Measurements from ENCODE around the gene SLC4A2.
"Not testable (repeated sequence)": the region's sequence is repeated elsewhere in the genome, so short reads cannot be mapped to it uniquely, and the experiment has no call there.

The SLC4A2 gene

DNA sequence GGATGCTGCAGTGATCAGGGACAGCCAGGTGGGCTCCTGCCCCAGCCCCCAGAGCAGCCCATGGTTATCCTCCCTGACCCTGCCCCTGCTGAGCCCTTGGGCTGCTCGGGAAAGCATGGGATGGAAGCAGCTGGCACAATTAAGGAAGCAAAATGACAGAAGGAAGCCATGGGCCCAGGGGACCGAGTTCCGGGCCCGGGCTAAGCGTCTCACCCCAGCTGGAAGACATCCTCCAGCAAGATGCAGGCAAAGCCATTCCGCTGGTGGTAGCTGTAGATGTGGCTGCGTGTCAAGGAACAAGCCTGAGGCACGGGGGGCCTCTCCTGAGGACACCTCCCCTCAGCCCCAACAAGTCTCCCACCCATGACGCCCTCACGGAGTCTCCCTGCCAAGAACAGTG lies 36.2 kb upstream of the SLC4A2 start:
- TF ChIP-seq, protein P1, sequence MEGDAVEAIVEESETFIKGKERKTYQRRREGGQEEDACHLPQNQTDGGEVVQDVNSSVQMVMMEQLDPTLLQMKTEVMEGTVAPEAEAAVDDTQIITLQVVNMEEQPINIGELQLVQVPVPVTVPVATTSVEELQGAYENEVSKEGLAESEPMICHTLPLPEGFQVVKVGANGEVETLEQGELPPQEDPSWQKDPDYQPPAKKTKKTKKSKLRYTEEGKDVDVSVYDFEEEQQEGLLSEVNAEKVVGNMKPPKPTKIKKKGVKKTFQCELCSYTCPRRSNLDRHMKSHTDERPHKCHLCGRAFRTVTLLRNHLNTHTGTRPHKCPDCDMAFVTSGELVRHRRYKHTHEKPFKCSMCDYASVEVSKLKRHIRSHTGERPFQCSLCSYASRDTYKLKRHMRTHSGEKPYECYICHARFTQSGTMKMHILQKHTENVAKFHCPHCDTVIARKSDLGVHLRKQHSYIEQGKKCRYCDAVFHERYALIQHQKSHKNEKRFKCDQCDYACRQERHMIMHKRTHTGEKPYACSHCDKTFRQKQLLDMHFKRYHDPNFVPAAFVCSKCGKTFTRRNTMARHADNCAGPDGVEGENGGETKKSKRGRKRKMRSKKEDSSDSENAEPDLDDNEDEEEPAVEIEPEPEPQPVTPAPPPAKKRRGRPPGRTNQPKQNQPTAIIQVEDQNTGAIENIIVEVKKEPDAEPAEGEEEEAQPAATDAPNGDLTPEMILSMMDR (IDR thresholded peaks at IDR 0.05; ENCODE audit: control insufficient read depth, insufficient read depth, low read depth, low read length, missing control alignments): no peak
- no peak for DNase-seq (ENCODE audit: low read depth)
- H3K4me3 ChIP-seq (ENCODE audit: control insufficient read depth, low read depth, low read length): no peak overlapping the region

DNA sequence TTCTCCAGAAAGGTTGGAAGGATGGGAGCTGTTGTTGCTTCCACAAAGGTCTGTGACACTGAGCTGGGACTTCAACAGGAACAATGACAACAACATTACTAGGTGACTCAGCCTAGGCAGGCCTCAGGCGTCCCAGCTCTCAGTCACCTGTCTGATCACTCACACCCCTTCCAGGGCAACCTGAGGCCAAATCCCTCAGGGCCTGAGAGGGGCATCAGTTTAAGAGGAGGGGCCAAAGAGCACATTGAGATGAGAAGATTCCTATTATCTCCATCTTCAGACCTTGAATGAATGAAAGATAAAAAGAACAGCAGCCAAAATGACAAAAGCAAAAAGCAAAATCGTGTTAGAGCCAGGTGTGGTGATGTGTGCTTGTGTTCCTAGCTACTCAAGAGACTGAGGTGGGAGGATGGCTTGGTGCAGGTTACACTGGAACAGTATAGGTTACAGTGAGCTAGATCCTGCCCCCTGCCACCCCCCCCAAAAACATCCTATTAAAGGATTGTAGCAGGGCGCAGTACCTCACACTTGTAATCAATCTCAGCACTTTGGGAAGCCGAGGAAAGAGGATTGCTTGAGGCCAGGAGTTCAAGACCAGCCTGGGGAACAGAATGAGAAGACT lies 34.8 kb upstream of the SLC4A2 start, which contains the start of gene ATG9B:
ATG9B (minus strand) TSS at position 60 of the 622 bp plus-strand sequence. CDS start 71 bp downstream, outside the sequence.
- TF ChIP-seq, protein P1 (IDR thresholded peaks at IDR 0.05; ENCODE audit: control insufficient read depth, insufficient read depth, low read depth, low read length, missing control alignments): no peak
- no peak for DNase-seq (ENCODE audit: low read depth)
- no peak within 1 kb of the TSS for H3K4me3 ChIP-seq (ENCODE audit: control insufficient read depth, low read depth, low read length)

DNA sequence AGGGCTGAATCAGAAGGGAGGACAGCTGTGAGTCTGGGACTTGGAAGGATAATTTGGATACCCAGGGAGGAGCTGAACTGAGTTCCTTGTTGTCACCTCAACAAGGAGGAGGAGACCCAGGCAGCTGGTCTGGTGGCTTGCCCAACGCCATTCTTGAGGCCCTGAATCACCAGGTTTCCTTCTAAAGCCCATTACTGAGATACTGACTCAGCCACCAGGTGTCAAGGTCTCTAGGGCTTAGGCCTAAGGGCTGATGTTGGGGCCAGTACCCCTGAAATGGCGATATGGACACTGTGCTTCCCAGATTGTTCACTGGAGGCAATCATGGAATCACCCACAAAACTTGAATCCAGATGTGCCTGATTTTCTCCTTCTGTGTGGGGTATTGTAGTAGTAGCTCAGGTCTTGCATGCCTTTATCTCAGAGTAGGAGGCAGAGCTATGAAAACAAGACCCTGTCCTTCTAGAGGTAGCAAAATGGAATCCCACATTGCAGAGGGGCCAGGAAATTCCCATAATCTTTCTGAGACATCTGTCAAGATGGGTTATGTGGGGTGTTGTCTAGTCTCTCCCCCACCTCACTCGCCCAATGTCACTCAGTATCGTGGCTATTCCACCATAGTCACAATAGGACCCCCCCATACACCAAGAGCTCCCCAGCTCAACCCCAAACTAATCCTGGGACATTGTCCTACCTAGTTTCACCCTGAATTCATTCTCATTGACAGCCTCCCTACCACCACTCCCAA lies 33.3 kb upstream of the SLC4A2 start:
- TF ChIP-seq, protein P1 (IDR thresholded peaks at IDR 0.05; ENCODE audit: control insufficient read depth, insufficient read depth, low read depth, low read length, missing control alignments): no peak
- no peak overlapping the region for H3K4me3 ChIP-seq (ENCODE audit: control insufficient read depth, low read depth, low read length)
- DNase-seq (ENCODE audit: low read depth): no peak

DNA sequence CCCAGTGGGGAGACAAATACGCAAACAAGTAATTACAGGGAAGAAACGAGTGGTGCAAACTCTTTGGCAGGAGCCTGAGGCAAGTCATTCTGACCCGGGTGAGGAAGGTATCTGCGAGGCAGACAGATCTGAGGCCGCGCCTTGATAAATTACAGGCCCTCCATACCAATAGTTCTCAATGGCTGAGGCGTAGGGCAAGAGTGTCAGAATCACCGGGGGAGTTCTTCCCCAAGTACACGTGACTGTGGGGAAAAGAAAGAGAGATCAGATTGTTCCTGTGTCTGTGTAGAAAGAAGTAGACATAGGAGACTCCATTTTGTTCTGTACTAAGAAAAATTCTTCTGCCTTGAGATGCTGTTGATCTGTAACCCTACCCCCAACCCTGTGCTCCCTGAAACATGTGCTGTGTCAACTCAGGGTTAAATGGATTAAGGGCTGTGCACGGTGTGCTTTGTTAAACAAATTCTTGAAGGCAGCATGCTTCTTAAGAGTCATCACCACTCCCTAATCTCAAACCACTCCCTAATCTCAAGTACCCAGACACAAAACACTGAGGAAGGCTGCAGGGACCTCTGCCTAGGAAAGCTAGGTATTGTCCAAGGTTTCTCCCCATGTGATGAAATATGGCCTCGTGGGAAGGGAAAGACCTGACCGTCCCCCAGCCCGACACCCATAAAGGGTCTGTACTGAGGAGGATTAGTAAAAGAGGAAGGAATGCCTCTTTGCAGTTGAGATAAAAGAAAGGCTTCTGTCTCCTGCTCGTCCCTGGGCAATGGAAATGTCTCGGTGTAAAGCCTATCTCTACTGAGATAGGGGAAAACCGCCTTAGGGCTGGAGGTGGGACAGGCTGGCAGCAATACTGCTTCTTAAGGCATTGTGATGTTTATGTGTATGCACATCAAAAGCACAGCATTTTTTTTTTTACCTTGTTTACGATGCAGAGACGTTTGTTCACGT lies 32.3 kb upstream of the SLC4A2 start:
- not testable (repeated sequence) for H3K4me3 ChIP-seq (ENCODE audit: control insufficient read depth, low read depth, low read length); DNase-seq (ENCODE audit: low read depth)

DNA sequence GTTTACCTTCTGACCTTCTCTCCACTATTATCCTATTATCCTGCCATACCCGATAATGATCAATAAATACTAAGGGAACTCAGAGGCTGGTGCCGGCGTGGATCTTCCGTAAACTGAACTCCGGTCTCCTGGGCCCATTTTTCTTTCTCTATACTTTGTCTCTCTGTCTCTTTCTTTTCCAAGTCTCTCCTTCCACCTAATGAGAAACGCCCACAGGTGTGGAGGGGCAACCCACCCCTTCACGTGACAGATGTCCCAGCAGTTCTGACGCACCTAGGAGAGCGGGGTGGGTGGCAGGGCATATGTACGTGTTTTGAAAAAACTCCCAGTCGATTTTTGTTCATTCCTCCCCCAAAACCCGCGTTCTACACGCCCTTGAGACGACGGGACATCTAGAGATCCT lies 31.7 kb upstream of the SLC4A2 start:
- DNase-seq (ENCODE audit: low read depth): not testable (repeated sequence)
- peak overlapping the region; percentile 79 for H3K4me3 ChIP-seq (ENCODE audit: control insufficient read depth, low read depth, low read length)

DNA sequence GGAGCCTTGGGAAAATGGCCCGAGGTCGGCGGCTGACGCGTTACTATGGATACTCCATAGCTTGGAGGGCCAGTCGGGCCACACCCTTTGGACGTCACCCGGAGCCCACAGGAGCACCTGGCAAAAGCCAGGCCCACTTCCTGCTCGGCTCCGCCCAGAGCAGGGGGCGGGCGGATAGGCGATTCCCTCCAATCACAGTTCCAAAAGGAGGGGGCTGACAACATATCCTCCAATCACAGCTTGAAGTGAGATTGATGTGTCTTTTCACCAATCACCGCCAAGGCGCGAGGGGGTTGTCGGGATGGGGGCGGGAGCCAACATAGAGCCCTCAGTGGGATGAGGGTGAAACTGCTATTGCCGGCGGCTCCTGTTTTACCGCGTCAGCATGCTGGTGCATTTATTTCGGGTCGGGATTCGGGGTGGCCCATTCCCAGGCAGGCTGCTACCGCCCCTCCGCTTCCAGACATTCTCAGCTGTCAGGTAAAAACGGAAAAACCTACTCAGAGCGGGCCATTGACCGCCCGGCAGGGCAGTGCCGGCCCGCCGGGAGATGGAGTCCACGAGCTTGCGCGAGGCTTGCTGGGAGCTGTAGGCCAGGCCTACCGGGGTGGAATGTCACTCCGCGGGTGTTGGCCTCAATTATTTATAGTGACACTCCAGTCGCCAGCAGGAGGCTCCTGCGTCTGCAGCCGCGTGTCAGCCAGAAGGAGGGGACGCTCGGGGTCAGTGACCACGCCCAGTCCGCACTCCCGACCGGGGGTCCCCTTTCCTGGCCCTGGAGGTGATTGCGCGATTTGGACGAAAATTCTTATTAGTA lies 31.1 kb upstream of the SLC4A2 start, which contains the start of gene ABCB8:
ABCB8 (plus strand) TSS at position 320 of the 817 bp plus-strand sequence; CDS start at position 386, 66 bp downstream.
- TF ChIP-seq, protein P1 (IDR thresholded peaks at IDR 0.05; ENCODE audit: control insufficient read depth, insufficient read depth, low read depth, low read length, missing control alignments): peak; percentile 53
- peak; percentile 95 for DNase-seq (ENCODE audit: low read depth)
- H3K4me3 ChIP-seq (ENCODE audit: control insufficient read depth, low read depth, low read length): peak within 1 kb of the TSS; percentile 79

All from AG09309 (cell line).